Left cardiac atrium (tissue), 4 donors: ENCODE data around the gene ENPP6. TPM values are rescaled to one million over a fixed set of nuclear protein-coding genes. Genes with fewer than 3 reads are reported as not detected.
A peak's percentile ranks its signal among the peaks of the same experiment; 100 is the strongest.

Source experiments
- ATAC-seq, 2 donors: fragments of 200-7000 bp; cut with Tn5 transposase; one replicate each; pipeline ENCODE4 v1.9.1; 2020; ENCODE audit warnings: mild to moderate bottlenecking in 2 of 2, moderate library complexity in 2 of 2
- DNase-seq: peaks from one replicate; pipeline ENCODE4 v3.0.0-alpha.2; 2020
- intact Hi-C, 2 donors: fragments of 100-400 bp; cut with DNase I; formaldehyde crosslinking; loops; one replicate each; pipeline versions ENCODE4 v1.14.1 to v1.15.1; 2022 to 2023
- long read RNA-seq: library from polyadenylated mRNA; unstranded; transcript quantifications from one replicate; pipeline ENCODE4 v2.0.0, GENCODE V29; 2021
- total RNA-seq, 2 donors: library from RNA; stranded (reverse); fragmentation: NEBNext Ultra II Directional; extraction: Animal tissue kit (Norgen Biotek cat#: 25700); gene quantifications; one replicate each; pipeline ENCODE4 v1.2.1, GENCODE V29; 2021
- donor health status: DM: no; HTN: yes; CAD: no.
- donor health status: DM: no; HTN: yes; CAD: no; lungs with severe emphysema.
- donor health status: DM: yes; HTN: yes; CAD: no.
- donor health status: Dilated cardiomyopathy.

ENPP6 gene
- total RNA-seq = under 1 TPM; 0.06 to 0.10 TPM
- long read RNA-seq, partial matches to known transcripts = 1 of 1 reads
- long read RNA-seq, other reads (novel, unspliced or antisense) = 0 of 1 reads

DNA sequence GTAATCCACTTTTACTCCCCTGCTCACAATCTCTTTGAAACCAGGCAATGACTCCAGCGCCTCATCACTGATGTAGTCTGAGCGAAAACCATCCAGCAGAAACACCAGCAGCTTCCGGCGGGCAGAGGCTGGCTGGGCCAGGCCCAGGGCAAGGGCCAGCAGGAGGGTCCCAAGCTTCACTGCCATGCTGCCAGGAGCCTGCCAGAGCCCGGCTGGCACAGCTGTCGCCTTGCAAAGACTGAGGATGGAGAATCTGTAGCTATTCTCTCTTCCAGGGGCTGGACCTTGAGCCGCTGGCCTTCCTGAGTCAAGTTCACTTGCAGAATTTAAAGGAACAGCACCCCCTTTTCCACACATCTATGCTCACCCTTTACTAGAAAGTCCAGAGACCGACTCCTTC lies at the start of gene ENPP6:
Gene ENPP6 (minus strand): TSS at position 240 of the 400 bp plus-strand sequence. CDS start 54 bp downstream, at position 186.
- intact Hi-C loops = no loop called here
- DNase-seq (no peak), ATAC-seq (no peak)

DNA sequence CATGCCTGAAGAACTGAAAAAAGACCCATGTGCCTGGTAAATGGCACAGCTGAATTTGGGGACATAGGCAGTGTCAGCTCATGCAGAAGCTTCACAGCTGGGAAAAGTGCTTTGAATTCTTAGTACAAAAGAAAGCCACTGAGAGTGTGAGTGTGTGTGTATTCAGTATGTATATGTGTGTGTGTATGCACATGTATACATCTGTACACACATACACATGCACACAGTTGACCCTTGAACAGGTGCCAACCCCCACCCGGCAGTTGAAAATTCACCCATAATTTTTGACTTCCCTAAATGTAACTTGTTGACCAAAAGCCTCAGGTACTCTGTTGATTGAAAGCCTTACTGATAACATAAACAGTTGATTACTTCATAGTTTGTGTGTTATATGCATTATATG lies 49.5 kb upstream of the ENPP6 start:
- ATAC-seq (no peak), DNase-seq (no peak)
- intact Hi-C loops = loop anchor here in 1 of 2 donors (10.0 kb wide), 1 partner anchor 378 kb away; the partner anchor contains the start of genes CASP3 and PRIMPOL

GRCh38 chr4:184265546-184266351 lies 48.1 kb upstream of the ENPP6 start:
- ATAC-seq (peak; percentile 20 to 35), DNase-seq (no peak)
- intact Hi-C loops = loop anchor here in 1 of 2 donors (2.0 to 10.0 kb wide), 2 partner anchors 273 to 379 kb away; partner anchors contain the start of genes CASP3 and PRIMPOL

DNA sequence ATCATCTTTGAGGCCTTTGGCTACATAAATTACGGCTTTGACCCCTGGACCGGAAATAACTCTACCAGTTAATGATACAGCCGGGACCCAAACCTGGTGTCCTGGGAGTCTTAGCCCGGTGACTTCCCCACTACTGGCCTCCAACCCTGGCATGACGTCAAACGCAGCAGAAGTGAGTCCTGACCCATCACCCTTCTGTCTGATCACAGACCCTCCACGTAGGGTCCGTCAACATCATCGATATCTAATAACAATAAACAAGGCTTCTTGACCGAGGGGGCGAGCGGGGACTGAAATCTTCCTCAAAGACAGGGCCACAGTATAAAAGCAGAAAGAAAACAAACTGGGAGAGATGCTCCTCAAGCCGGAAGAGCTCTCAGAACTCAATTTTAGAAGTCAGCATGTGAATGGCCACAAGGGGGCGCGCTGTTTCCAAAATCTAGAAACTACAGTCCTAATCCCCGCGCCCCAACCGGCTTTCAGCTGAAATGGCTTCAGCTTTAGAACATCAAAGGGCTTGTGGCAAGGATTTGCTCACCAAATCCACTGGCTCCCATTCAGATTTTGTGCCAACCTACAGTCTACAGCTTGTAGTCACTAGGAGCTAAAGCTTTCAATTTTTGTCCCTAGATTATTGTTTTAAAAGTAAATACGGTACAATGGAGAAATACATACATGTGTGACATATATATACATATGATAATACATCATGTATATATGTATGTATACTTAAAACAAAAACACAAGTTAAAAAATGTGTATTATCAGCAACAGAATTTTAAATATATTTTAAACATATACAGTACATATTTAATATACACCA lies 46.4 kb upstream of the ENPP6 start:
- intact Hi-C loops = loop anchor here in 1 of 2 donors (2.0 to 10.0 kb wide), 3 partner anchors 213 to 381 kb away; partner anchors contain the start of genes CASP3 and PRIMPOL
- peak; percentile 78 to 84 for ATAC-seq
- peak; percentile 94 for DNase-seq

DNA sequence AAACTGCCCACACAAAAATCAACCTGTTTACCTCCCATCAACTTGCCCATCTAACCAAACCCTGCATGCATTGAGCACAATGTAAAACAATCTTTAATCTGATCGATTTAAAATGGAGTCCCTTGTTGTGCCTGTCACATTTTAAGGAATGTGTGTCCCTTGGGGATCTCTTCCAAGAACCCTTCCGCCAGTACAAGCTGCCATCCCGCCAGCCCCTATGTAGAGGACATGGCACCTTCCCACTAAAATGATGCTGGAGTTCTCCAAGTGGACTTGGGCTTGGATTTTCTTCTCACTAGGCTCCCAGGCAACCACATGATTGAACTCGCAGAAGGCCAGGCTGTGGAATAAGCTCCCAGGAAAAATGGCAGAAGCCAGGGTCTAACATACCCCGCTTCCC lies 45.8 kb upstream of the ENPP6 start:
- no peak for DNase-seq
- intact Hi-C loops = loop anchor here in 1 of 2 donors (5.0 to 10.0 kb wide), 2 partner anchors 214 to 381 kb away; partner anchors contain the start of genes CASP3 and PRIMPOL
- ATAC-seq = no peak

- intact Hi-C loops = loop anchor here in 1 of 2 donors (5.0 to 10.0 kb wide), 2 partner anchors 214 to 382 kb away; partner anchors contain the start of genes CASP3 and PRIMPOL
- DNase-seq (no peak), ATAC-seq (peak in 1 of 2 donors; percentile 18)
These were observed 45.2 kb upstream of the ENPP6 start for GRCh38 chr4:184262901-184263300.

GRCh38 chr4:184261246-184261645 lies 43.6 kb upstream of the ENPP6 start:
- no peak for DNase-seq
- intact Hi-C loops = loop anchor here in 1 of 2 donors (5.0 to 10.0 kb wide), 2 partner anchors 216 to 384 kb away; partner anchors contain the start of genes CASP3 and PRIMPOL
- no peak for ATAC-seq

DNA sequence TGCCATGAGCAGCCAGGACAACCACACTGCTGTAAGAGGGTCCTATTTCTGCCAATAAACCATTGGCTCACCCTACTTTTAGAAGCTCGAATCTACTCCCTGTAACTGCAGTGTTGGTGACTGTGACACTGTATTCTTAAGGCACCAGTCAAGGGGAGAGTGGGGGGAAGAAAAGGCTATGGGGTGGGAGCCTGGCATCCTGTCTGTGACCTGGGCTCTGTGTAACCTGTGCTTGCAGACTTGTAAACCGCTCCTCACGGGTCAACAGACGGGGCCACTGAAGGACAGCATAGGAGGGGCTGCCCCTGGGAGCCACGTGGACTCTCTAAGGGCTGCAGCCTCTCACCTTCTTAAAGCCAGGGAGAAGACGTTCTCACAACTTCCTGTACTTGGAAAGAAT lies 42.2 kb upstream of the ENPP6 start:
- DNase-seq (no peak), ATAC-seq (no peak)
- intact Hi-C loops = loop anchor here in 1 of 2 donors (5.0 to 10.0 kb wide), 2 partner anchors 217 to 385 kb away; partner anchors contain the start of genes CASP3 and PRIMPOL

- intact Hi-C loops = no loop called here
- DNase-seq = no peak
These were observed 41.4 kb upstream of the ENPP6 start for GRCh38 chr4:184259081-184259480.

GRCh38 chr4:184255871-184256642 lies 38.4 kb upstream of the ENPP6 start:
- intact Hi-C loops = no loop called here
- DNase-seq (no peak), ATAC-seq (no peak)

More at GRCh38 chr4:184259081-184259480, 41.4 kb upstream of the ENPP6 start:
- no peak for ATAC-seq

DNA sequence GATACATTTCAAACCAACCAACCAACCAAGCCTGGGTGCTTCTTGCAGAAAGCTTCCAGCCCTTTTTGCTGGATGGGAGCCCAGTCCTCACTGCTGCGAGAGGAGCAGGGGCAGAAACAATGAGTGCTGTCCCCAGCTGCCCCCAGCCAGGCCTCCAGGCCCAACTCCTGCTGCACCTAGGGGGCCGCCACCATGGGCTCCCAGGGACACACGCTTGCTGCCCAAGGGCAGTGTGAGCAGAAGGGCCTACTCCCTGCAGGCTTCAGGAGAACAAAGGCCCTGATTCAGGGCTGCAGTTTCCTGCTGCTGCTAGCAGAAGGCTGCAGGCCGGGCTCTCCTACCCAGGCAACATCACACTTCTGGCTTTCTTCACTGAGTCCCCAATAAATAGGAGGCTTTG lies 37.7 kb upstream of the ENPP6 start:
- peak; percentile 41 to 81 for ATAC-seq
- intact Hi-C loops = no loop called here
- no peak for DNase-seq

DNA sequence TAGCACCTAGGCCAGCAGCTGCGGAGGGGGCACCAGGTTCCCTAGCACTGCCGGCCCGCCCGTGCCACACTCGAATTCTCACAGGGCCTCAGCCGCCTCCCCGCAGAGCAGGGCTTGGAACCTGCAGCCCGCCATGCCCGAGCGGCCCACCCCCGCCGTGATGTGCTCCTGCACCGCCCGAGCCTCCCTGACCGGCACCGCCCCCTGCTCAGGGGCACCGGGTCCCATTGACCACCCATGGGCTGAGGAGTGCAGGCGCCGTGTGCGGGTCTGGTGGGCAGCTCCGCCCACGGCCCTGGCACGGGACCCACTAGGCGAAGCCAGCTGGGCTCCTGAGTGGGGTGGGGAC lies 35.4 kb upstream of the ENPP6 start:
- intact Hi-C loops = no loop called here

DNA sequence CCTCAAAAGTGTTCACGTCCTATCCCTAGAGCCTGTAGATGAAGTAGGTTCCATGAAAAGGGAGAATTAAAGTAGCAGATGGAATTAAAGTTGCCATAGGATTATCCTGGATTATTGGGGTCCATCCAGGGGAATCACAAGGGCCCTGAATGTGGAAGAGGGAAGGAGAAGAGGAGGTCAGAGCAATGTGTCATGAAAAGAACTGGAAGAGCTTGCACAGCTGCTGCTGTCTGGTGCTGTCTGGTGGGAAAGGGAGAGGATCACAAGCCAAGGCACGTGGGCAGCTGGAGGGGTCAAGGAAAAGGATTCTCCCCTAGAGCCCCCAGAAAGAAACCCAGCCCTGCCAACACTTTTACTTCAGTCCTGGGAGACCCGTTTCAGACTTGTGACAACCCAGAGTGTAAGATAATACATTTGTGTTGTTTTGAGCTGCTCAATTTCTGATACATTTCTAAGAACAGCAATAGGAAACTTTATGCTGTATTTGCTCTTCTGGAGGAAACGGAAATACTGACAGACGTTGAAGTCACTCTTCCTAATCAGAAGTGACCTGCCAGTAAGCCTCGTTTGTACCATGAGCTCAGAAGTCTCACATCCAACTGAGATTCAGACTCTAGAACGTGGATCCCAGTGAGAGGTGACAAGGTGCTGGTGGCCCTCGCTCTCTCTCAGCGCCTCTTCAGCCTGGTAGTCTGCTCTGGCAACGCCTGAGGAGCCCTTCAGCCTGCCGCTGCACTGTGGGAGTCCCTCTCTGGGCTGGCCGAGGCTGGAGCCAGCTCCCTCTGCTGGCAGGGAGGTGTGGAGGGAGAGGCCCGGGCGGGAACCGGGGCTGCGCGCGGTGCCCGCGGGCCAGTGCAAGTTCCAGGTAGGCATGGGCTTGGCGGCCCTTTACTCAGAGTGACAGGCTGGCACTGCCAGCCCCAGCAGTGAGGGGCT lies 34.7 kb upstream of the ENPP6 start:
- ATAC-seq (no peak), DNase-seq (no peak)
- intact Hi-C loops = no loop called here

More for the DNA sequence above, 35.4 kb upstream of the ENPP6 start:
- DNase-seq (no peak), ATAC-seq (no peak)

DNA sequence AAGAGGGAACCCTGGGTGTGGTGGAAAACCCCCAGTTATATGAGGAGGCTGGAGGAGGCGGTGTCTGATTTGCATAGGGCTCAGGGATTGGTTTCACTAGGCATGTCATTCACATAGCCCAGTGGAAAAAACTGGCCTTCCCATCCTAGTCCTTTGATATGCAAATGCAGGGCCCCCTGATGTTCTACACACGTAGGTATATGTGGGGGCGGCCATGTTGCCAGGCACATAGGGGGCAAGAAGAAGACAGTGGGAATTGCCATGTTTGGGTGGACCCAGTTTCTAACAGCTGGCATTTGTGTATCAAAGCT lies 34.0 kb upstream of the ENPP6 start:
- ATAC-seq (no peak), DNase-seq (no peak)
- intact Hi-C loops = no loop called here

GRCh38 chr4:184250795-184251669 lies 33.4 kb upstream of the ENPP6 start:
- ATAC-seq (peak in 1 of 2 donors; percentile 66), DNase-seq (no peak)
- intact Hi-C loops = no loop called here

- no peak for DNase-seq
- intact Hi-C loops = no loop called here
- ATAC-seq = no peak
These were observed 30.5 kb upstream of the ENPP6 start for GRCh38 chr4:184248216-184248615.

GRCh38 chr4:184247421-184247820 lies 29.7 kb upstream of the ENPP6 start:
- no peak for DNase-seq
- intact Hi-C loops = no loop called here
- ATAC-seq = no peak
